Measurements from ENCODE around the gene APLP2. TPM values are rescaled to one million over a fixed set of nuclear protein-coding genes. Genes with fewer than 3 reads are reported as not detected.

The APLP2 gene
- total and polyA plus RNA-seq, 2 of the 13 experiments (the other 11 are each of a cell fraction or from before 2014, with no cell fraction given) = 315 to 594 TPM

DNA sequence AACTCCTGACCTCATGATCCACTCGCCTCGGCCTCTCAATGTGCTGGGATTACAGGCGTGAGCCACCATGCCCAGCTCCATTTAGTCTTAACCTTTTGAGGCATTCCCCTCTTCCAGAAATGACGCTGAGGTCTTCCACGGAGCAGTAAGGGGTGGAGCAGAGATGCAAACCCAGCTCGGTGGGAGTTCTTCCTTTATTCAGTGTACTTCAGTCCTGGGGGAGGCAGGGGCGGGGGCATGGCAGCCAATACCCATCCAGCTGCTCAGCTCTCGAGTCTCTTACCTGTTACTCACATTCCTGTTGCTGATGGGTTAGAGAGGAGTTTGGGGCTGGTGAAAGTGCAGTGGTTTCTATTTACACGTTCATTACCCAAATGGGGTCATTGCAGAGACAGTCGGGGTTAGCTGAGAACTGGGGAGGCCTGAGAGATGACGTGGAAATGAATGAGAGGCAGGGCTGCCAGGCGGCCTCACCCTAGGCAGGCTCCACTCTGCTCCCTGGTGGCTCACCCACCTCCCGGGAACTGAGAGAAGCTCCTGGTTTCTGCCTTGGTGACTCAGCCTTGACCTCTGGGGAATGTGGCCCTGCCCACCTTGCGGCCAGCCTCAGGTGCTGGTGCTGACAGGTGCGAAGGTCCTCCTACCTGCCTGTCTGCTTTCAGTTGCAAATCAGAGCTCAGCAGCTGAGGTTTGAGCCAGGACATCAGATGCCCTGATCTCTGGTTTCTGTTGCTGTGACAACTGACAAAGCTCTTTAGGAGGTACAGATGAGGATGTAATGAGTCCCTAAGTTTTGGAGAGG lies 76.5 kb downstream of the APLP2 start (continued):
- TF ChIP-seq, protein P1, sequence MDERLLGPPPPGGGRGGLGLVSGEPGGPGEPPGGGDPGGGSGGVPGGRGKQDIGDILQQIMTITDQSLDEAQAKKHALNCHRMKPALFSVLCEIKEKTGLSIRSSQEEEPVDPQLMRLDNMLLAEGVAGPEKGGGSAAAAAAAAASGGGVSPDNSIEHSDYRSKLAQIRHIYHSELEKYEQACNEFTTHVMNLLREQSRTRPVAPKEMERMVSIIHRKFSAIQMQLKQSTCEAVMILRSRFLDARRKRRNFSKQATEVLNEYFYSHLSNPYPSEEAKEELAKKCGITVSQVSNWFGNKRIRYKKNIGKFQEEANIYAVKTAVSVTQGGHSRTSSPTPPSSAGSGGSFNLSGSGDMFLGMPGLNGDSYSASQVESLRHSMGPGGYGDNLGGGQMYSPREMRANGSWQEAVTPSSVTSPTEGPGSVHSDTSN (CRISPR knock-in tag; IDR thresholded peaks at IDR 0.05) = 0 out of 2 replicates have a peak, but pooled peaks have one; percentile 23
- TF ChIP-seq, protein P2, sequence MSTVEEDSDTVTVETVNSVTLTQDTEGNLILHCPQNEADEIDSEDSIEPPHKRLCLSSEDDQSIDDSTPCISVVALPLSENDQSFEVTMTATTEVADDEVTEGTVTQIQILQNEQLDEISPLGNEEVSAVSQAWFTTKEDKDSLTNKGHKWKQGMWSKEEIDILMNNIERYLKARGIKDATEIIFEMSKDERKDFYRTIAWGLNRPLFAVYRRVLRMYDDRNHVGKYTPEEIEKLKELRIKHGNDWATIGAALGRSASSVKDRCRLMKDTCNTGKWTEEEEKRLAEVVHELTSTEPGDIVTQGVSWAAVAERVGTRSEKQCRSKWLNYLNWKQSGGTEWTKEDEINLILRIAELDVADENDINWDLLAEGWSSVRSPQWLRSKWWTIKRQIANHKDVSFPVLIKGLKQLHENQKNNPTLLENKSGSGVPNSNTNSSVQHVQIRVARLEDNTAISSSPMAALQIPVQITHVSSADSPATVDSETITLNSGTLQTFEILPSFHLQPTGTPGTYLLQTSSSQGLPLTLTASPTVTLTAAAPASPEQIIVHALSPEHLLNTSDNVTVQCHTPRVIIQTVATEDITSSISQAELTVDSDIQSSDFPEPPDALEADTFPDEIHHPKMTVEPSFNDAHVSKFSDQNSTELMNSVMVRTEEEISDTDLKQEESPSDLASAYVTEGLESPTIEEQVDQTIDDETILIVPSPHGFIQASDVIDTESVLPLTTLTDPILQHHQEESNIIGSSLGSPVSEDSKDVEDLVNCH (CRISPR knock-in tag; IDR thresholded peaks at IDR 0.05) = no peak
- TF ChIP-seq ZNF343 (CRISPR knock-in tag; IDR thresholded peaks at IDR 0.05) (no peak), TGIF2 (CRISPR knock-in tag; IDR thresholded peaks at IDR 0.05) (no peak), RAD51 (IDR thresholded peaks at IDR 0.05; ENCODE audit: borderline replicate concordance) (no peak), IRF2 (CRISPR knock-in tag; IDR thresholded peaks at IDR 0.05) (no peak), SRSF9 (IDR thresholded peaks at IDR 0.05; ENCODE audit: borderline replicate concordance, insufficient read depth, low read depth, low read length, poor library complexity, severe bottlenecking) (no peak), KLF13 (CRISPR knock-in tag; IDR thresholded peaks at IDR 0.05) (no peak), MIXL1 (CRISPR knock-in tag; IDR thresholded peaks at IDR 0.05) (no peak), ETV5 (CRISPR knock-in tag; IDR thresholded peaks at IDR 0.05; ENCODE audit: borderline replicate concordance) (no peak), PTBP1 (IDR thresholded peaks at IDR 0.05; ENCODE audit: low read depth, low read length, poor library complexity, severe bottlenecking) (no peak), ETV6 (CRISPR knock-in tag; conservative IDR thresholded peaks at IDR 0.05) (no peak), NR2F2 (IDR thresholded peaks at IDR 0.05; ENCODE audit: borderline replicate concordance, low read depth) (0 out of 2 replicates have a peak, but pooled peaks have one; percentile 40), ZNF335 (CRISPR knock-in tag; IDR thresholded peaks at IDR 0.05) (no peak), MATR3 (CRISPR knock-in tag; IDR thresholded peaks at IDR 0.05) (no peak), ZBTB38 (CRISPR knock-in tag; IDR thresholded peaks at IDR 0.05) (no peak; the same call in 1 of the 2 replicates)
- TF ChIP-seq, protein P3, sequence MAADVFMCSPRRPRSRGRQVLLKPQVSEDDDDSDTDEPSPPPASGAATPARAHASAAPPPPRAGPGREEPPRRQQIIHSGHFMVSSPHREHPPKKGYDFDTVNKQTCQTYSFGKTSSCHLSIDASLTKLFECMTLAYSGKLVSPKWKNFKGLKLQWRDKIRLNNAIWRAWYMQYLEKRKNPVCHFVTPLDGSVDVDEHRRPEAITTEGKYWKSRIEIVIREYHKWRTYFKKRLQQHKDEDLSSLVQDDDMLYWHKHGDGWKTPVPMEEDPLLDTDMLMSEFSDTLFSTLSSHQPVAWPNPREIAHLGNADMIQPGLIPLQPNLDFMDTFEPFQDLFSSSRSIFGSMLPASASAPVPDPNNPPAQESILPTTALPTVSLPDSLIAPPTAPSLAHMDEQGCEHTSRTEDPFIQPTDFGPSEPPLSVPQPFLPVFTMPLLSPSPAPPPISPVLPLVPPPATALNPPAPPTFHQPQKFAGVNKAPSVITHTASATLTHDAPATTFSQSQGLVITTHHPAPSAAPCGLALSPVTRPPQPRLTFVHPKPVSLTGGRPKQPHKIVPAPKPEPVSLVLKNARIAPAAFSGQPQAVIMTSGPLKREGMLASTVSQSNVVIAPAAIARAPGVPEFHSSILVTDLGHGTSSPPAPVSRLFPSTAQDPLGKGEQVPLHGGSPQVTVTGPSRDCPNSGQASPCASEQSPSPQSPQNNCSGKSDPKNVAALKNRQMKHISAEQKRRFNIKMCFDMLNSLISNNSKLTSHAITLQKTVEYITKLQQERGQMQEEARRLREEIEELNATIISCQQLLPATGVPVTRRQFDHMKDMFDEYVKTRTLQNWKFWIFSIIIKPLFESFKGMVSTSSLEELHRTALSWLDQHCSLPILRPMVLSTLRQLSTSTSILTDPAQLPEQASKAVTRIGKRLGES (CRISPR knock-in tag; IDR thresholded peaks at IDR 0.05; ENCODE audit: borderline replicate concordance) = no peak
- TF ChIP-seq, protein P4, sequence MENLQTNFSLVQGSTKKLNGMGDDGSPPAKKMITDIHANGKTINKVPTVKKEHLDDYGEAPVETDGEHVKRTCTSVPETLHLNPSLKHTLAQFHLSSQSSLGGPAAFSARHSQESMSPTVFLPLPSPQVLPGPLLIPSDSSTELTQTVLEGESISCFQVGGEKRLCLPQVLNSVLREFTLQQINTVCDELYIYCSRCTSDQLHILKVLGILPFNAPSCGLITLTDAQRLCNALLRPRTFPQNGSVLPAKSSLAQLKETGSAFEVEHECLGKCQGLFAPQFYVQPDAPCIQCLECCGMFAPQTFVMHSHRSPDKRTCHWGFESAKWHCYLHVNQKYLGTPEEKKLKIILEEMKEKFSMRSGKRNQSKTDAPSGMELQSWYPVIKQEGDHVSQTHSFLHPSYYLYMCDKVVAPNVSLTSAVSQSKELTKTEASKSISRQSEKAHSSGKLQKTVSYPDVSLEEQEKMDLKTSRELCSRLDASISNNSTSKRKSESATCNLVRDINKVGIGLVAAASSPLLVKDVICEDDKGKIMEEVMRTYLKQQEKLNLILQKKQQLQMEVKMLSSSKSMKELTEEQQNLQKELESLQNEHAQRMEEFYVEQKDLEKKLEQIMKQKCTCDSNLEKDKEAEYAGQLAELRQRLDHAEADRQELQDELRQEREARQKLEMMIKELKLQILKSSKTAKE (CRISPR knock-in tag; IDR thresholded peaks at IDR 0.05; ENCODE audit: borderline replicate concordance) = no peak
- TF ChIP-seq, protein P5, sequence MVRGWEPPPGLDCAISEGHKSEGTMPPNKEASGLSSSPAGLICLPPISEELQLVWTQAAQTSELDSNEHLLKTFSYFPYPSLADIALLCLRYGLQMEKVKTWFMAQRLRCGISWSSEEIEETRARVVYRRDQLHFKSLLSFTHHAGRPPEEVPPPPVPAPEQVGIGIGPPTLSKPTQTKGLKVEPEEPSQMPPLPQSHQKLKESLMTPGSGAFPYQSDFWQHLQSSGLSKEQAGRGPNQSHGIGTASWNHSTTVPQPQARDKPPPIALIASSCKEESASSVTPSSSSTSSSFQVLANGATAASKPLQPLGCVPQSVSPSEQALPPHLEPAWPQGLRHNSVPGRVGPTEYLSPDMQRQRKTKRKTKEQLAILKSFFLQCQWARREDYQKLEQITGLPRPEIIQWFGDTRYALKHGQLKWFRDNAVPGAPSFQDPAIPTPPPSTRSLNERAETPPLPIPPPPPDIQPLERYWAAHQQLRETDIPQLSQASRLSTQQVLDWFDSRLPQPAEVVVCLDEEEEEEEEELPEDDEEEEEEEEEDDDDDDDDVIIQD (CRISPR knock-in tag; IDR thresholded peaks at IDR 0.05; ENCODE audit: low read depth) = no peak

Data from HepG2 (cell line).